BLaER1 (cell line): Measurements from ENCODE around the gene LRFN2.
A peak's percentile ranks its signal among the peaks of the same experiment; 100 is the strongest.

ENCODE experiments used
- H3K27ac ChIP-seq: shearing (Covaris generic); formaldehyde crosslinking; 2 replicates; pipeline ENCODE4 v1.8.1; 2022
- H3K27me3 ChIP-seq: shearing (Covaris generic); formaldehyde crosslinking; 2 replicates; pipeline ENCODE4 v1.8.1; 2022
- H3K36me3 ChIP-seq: shearing (Covaris generic); formaldehyde crosslinking; 2 replicates; pipeline ENCODE4 v1.8.1; 2022
- H3K4me1 ChIP-seq: shearing (Covaris generic); formaldehyde crosslinking; 2 replicates; pipeline ENCODE4 v1.8.1; 2022
- H3K4me2 ChIP-seq: shearing (Covaris generic); formaldehyde crosslinking; 2 replicates; pipeline ENCODE4 v1.8.1; 2022
- H3K4me3 ChIP-seq: shearing (Covaris generic); formaldehyde crosslinking; 2 replicates; pipeline ENCODE4 v1.8.1; 2022
- H3K9ac ChIP-seq: shearing (Covaris generic); formaldehyde crosslinking; 2 replicates; pipeline ENCODE4 v1.8.1; 2022
- H3K9me3 ChIP-seq: shearing (Covaris generic); formaldehyde crosslinking; 2 replicates; pipeline ENCODE4 v1.8.1; 2022
- H4K20me1 ChIP-seq: shearing (Covaris generic); formaldehyde crosslinking; 2 replicates; pipeline ENCODE4 v1.8.1; 2022
- Cebpa-rat ChIP-seq: shearing (Covaris generic); IDR thresholded peaks from 2 replicates; pipeline ENCODE4 v1.8.1; 2022

The LRFN2 gene

GRCh38 chr6:40551966-40552505, 35.1 kb downstream of the LRFN2 start:
- H3K4me1 ChIP-seq, result peaks cover 14% of the 10 kb centered on the region
- no peak overlapping the region for H3K9ac ChIP-seq
- H3K4me3 ChIP-seq, result no peak overlapping the region
- H3K4me2 ChIP-seq, result no peak overlapping the region
- no peaks in the 10 kb centered on the region for H3K9me3 ChIP-seq
- H3K36me3 ChIP-seq, result peaks cover 37% of the 10 kb centered on the region; the same call in 1 of the 2 replicates
- no peak for TF ChIP-seq Cebpa-rat
- H3K27me3 ChIP-seq, result no peaks in the 10 kb centered on the region
- no peak overlapping the region for H3K27ac ChIP-seq
- peaks cover 69% of the 10 kb centered on the region for H4K20me1 ChIP-seq

- TF ChIP-seq Cebpa-rat, result no peak
- Histone ChIP-seq H3K36me3 (peaks cover 31% of the 10 kb centered on the region; the same call in 1 of the 2 replicates), H4K20me1 (peaks cover 58% of the 10 kb centered on the region), H3K27ac (no peak overlapping the region), H3K4me1 (peaks cover 6% of the 10 kb centered on the region), H3K4me2 (no peak overlapping the region), H3K9ac (no peak overlapping the region), H3K27me3 (no peaks in the 10 kb centered on the region), H3K4me3 (no peak overlapping the region), H3K9me3 (no peaks in the 10 kb centered on the region)
Observed at GRCh38 chr6:40550202-40551101, 36.7 kb downstream of the LRFN2 start.

GRCh38 chr6:40545954-40546353, 41.2 kb downstream of the LRFN2 start:
- no peak overlapping the region for H3K9ac ChIP-seq
- no peak overlapping the region for H3K4me2 ChIP-seq
- peaks cover 53% of the 10 kb centered on the region for H4K20me1 ChIP-seq
- peaks cover 26% of the 10 kb centered on the region for H3K4me1 ChIP-seq
- no peaks in the 10 kb centered on the region for H3K27me3 ChIP-seq
- H3K9me3 ChIP-seq, result no peaks in the 10 kb centered on the region
- no peak overlapping the region for H3K4me3 ChIP-seq
- no peak overlapping the region for H3K27ac ChIP-seq
- peaks cover 21% of the 10 kb centered on the region; the same call in 1 of the 2 replicates for H3K36me3 ChIP-seq
- no peak for TF ChIP-seq Cebpa-rat

GRCh38 chr6:40543776-40544175, 43.4 kb downstream of the LRFN2 start:
- Histone ChIP-seq H3K4me1 (peaks cover 26% of the 10 kb centered on the region), H3K9me3 (no peaks in the 10 kb centered on the region), H3K9ac (no peak overlapping the region), H3K4me3 (no peak overlapping the region), H3K4me2 (peak overlapping the region; percentile 40), H3K27me3 (no peaks in the 10 kb centered on the region), H3K27ac (0 out of 2 replicates have a peak overlapping the region, but pooled peaks have one; percentile 10), H4K20me1 (peaks cover 64% of the 10 kb centered on the region), H3K36me3 (peaks cover 12% of the 10 kb centered on the region; the same call in 1 of the 2 replicates)
- no peak for TF ChIP-seq Cebpa-rat

- no peak overlapping the region; the same call in 1 of the 2 replicates for H3K9ac ChIP-seq
- no peak overlapping the region for H3K4me3 ChIP-seq
- H3K27me3 ChIP-seq, result no peaks in the 10 kb centered on the region
- peaks cover 69% of the 10 kb centered on the region for H4K20me1 ChIP-seq
- peaks cover 9% of the 10 kb centered on the region; the same call in 1 of the 2 replicates for H3K36me3 ChIP-seq
- H3K9me3 ChIP-seq, result no peaks in the 10 kb centered on the region
- peak overlapping the region; percentile 40 for H3K4me2 ChIP-seq
- no peak for TF ChIP-seq Cebpa-rat
- H3K4me1 ChIP-seq, result peaks cover 26% of the 10 kb centered on the region
- 0 out of 2 replicates have a peak overlapping the region, but pooled peaks have one; percentile 10 for H3K27ac ChIP-seq
Observed at GRCh38 chr6:40543146-40543545, 44.0 kb downstream of the LRFN2 start.

GRCh38 chr6:40542175-40542764, 44.9 kb downstream of the LRFN2 start:
- peaks cover 4% of the 10 kb centered on the region; the same call in 1 of the 2 replicates for H3K36me3 ChIP-seq
- no peak overlapping the region for H3K27ac ChIP-seq
- no peak for TF ChIP-seq Cebpa-rat
- H3K9me3 ChIP-seq, result no peaks in the 10 kb centered on the region
- peaks cover 26% of the 10 kb centered on the region for H3K4me1 ChIP-seq
- no peak overlapping the region for H3K9ac ChIP-seq
- H3K27me3 ChIP-seq, result no peaks in the 10 kb centered on the region
- no peak overlapping the region for H3K4me3 ChIP-seq
- H3K4me2 ChIP-seq, result peak overlapping the region; percentile 40
- peaks cover 78% of the 10 kb centered on the region for H4K20me1 ChIP-seq

GRCh38 chr6:40541556-40542174, 45.5 kb downstream of the LRFN2 start:
- Histone ChIP-seq H4K20me1 (peaks cover 84% of the 10 kb centered on the region), H3K4me2 (no peak overlapping the region), H3K27ac (no peak overlapping the region), H3K27me3 (no peaks in the 10 kb centered on the region), H3K4me3 (no peak overlapping the region), H3K36me3 (peaks cover 6% of the 10 kb centered on the region; the same call in 1 of the 2 replicates), H3K9me3 (no peaks in the 10 kb centered on the region), H3K9ac (no peak overlapping the region), H3K4me1 (peaks cover 26% of the 10 kb centered on the region)
- no peak for TF ChIP-seq Cebpa-rat

GRCh38 chr6:40540790-40541189, 46.4 kb downstream of the LRFN2 start:
- Histone ChIP-seq H3K36me3 (peaks cover 6% of the 10 kb centered on the region; the same call in 1 of the 2 replicates), H3K27me3 (no peaks in the 10 kb centered on the region), H3K27ac (no peak overlapping the region), H3K9ac (no peak overlapping the region), H3K4me3 (no peak overlapping the region), H3K4me2 (no peak overlapping the region), H4K20me1 (peaks cover 87% of the 10 kb centered on the region), H3K4me1 (peaks cover 34% of the 10 kb centered on the region), H3K9me3 (no peaks in the 10 kb centered on the region)
- no peak for TF ChIP-seq Cebpa-rat

- H3K4me2 ChIP-seq, result no peak overlapping the region
- H3K4me1 ChIP-seq, result peaks cover 41% of the 10 kb centered on the region
- peaks cover 6% of the 10 kb centered on the region; the same call in 1 of the 2 replicates for H3K36me3 ChIP-seq
- H3K4me3 ChIP-seq, result no peak overlapping the region
- no peaks in the 10 kb centered on the region for H3K9me3 ChIP-seq
- H3K9ac ChIP-seq, result no peak overlapping the region
- H3K27ac ChIP-seq, result no peak overlapping the region
- H3K27me3 ChIP-seq, result no peaks in the 10 kb centered on the region
- TF ChIP-seq Cebpa-rat, result no peak
- H4K20me1 ChIP-seq, result peaks cover 96% of the 10 kb centered on the region
Observed at GRCh38 chr6:40539853-40540252, 47.3 kb downstream of the LRFN2 start.
